ENCODE data around the gene PSMA6.
A peak's percentile ranks its signal among the peaks of the same experiment; 100 is the strongest.
"Not testable (repeated sequence)": the region's sequence is repeated elsewhere in the genome, so short reads cannot be mapped to it uniquely, and the experiment has no call there.

The PSMA6 gene

DNA sequence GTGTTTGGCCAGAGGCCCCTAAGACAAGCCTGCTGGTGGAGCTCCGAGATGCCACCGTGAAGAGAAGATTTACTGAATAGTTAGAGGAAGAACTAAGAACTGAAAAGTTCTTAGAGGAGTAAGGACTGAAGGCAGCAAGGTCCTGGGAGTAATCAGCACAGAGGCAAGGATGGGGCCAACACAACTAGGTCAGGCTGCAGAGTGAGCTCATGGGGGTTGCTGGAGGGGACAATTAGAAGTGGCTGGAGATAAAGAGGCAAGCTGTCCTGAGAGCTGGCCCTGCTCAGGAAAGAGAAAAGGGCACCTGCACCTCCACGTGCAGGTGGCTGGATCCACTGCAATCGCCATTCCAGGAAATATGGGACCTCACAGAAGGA lies 59.7 kb downstream of the PSMA6 start:
- no peak for DNase-seq (ENCODE audit: low spot score)
- H3K27ac ChIP-seq = no peak overlapping the region
- TF ChIP-seq, protein P1, sequence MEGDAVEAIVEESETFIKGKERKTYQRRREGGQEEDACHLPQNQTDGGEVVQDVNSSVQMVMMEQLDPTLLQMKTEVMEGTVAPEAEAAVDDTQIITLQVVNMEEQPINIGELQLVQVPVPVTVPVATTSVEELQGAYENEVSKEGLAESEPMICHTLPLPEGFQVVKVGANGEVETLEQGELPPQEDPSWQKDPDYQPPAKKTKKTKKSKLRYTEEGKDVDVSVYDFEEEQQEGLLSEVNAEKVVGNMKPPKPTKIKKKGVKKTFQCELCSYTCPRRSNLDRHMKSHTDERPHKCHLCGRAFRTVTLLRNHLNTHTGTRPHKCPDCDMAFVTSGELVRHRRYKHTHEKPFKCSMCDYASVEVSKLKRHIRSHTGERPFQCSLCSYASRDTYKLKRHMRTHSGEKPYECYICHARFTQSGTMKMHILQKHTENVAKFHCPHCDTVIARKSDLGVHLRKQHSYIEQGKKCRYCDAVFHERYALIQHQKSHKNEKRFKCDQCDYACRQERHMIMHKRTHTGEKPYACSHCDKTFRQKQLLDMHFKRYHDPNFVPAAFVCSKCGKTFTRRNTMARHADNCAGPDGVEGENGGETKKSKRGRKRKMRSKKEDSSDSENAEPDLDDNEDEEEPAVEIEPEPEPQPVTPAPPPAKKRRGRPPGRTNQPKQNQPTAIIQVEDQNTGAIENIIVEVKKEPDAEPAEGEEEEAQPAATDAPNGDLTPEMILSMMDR (conservative IDR thresholded peaks at IDR 0.05; ENCODE audit: low read depth) = no peak
- ChIA-PET POLR2A (ENCODE audit: low non-redundant PET) (no interaction called here), CTCF (interaction anchor here (0.6 kb wide), 1 partner anchor 223 kb away, joined by 3 read pairs; no protein-coding TSS in a partner anchor)

DNA sequence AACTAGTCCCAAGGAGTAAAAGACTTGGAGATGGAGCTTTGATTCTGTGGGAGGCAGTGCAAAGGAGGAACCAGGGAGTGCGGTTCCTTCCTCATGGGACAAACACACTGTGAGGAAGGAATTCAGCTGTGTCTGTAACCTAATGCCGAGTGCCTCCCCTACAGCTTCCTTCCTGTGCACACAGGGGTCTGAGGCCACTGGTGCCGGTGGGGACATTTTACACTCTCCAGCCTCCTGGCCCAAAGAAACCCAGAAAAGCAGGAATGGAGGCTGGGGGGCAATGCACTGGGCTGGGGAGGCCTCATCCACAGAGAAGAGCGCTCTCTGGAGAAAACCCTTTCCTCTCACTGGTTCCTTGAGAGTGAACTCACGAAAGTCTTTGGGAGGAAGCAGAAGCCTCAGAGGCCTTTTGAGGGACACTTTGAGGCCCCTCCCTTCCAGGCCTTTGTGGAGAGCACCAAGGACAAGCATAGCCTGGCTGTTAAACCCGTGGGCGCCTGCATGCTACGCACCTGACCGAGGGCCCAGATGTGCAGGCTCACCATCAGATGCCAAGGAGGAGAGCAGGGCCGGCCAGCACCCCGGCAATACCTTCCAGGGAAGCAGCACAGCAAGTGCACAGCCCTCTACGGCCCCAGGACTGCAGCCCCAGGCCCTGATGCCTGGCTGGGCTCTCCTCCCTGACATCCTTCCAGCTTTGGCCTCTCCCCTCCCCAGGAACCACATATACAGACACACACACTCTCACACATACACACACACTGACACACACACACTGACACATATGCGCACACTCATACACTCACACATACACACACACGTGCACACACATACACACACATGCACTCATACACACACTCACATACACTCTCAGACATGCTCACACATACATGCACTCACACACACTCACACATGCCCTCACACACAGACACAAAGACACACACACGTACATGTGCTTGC lies 60.4 kb downstream of the PSMA6 start:
- CTCF ChIA-PET = interaction anchor here (0.6 kb wide), 1 partner anchor 223 kb away, joined by 3 read pairs; no protein-coding TSS in a partner anchor
- DNase-seq (ENCODE audit: low spot score) = no peak
- H3K27ac ChIP-seq = no peak overlapping the region
- TF ChIP-seq, protein P1 (conservative IDR thresholded peaks at IDR 0.05; ENCODE audit: low read depth) = no peak
- POLR2A ChIA-PET (ENCODE audit: low non-redundant PET) = no interaction called here

DNA sequence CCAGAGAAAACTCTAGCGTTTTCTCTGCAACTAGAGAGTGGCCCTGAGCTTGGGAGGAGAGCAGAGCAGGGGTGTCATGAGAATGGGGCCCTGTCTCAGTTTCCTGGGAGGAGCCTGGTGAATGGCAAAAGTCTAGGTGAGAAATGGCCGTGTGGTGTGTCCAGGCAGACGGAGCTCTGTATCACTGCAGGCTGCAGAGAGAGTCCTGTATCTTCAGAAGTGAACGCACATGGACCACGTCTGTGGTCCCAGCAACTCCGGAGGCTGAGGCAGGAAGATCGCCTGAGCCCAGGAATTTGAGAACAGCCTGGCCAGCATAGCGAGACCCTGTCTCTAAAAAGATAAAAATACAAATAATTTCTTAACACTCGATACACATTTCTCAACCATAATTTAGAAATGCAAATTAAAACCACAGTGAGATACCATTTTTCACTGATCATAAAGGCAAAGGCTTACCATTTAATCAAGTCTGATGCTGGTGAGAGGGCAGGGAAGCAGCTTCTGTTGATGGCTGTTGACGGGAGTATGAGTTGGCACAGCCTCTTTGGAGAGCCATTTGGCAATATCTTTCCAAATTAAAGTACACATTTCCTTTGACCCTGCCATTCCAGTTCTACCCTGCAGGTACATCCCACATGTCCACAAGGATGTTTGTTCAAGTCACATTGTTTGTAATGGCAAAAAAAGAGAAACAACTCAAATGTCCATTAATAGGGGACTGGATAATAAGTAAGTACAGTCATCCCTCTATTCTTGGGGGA lies 61.4 kb downstream of the PSMA6 start:
- TF ChIP-seq, protein P1 (conservative IDR thresholded peaks at IDR 0.05; ENCODE audit: low read depth) = no peak
- no peak overlapping the region for H3K27ac ChIP-seq
- DNase-seq (ENCODE audit: low spot score) = no peak
- ChIA-PET CTCF (no interaction called here), POLR2A (ENCODE audit: low non-redundant PET) (no interaction called here)

DNA sequence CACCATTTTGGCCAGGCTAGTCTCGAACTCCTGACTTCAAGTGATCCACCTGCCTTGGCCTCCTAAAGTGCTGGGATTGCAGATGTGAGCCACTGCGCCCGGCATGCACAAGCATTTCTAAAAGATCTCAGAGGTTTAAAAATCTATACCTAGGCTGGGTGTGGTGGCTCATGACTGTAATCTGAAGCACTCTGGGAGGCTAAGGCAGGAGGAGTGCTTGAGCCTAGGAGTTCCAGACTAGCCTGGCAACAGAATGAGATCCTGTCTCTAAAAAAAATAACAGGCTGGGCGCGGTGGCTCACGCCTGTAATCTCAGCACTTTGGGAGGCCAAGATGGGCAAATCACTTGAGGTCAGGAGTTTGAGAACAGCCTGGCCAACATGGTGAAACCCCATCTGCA lies 63.1 kb downstream of the PSMA6 start:
- CTCF ChIA-PET; DNase-seq (ENCODE audit: low spot score); POLR2A ChIA-PET (ENCODE audit: low non-redundant PET); H3K27ac ChIP-seq: not testable (repeated sequence)

DNA sequence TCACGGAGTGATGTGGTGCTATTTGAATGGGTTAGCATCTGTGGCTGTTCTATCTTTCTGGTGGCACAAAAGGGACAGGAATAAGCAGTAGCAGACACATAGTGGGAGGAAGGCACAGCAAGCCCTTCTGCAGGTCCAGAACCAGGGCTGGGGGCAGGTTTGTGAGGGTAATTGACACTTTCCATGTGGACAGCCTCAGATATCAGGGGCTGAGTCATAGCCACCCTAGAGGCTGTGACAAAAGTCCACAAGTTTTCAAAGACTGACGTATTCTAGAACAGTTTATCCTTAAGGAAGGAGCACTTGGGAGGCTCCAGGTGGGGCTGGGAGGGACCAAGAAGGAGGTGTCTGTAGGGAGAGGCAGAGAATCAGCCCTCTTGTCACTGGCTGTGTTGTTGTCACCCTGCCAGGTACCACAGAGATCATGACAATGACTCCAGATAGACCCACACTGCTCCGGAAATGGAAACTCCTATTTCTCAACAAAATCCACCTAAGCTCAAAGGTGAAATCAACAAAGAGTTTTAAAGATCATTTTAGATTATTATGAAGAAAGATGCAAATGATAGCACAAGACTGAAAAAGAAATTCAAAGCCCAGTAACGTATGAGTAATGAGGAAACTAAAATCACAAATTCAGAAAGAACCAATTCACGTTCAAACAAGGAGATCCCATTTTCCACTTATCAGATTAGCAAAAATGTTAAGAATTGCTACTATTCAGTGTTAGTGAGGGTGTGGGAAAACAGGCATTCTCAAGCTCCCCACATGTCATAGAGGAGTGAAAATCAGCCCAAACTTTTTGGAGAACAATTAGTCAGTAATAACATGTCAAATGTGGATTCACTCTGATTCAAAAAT lies 64.0 kb downstream of the PSMA6 start:
- H3K27ac ChIP-seq = peak overlapping the region; percentile 29; the same call in 1 of the 2 replicates
- ChIA-PET CTCF (no interaction called here), POLR2A (ENCODE audit: low non-redundant PET) (no interaction called here)
- DNase-seq (ENCODE audit: low spot score) = no peak
- TF ChIP-seq, protein P1 (conservative IDR thresholded peaks at IDR 0.05; ENCODE audit: low read depth) = no peak

DNA sequence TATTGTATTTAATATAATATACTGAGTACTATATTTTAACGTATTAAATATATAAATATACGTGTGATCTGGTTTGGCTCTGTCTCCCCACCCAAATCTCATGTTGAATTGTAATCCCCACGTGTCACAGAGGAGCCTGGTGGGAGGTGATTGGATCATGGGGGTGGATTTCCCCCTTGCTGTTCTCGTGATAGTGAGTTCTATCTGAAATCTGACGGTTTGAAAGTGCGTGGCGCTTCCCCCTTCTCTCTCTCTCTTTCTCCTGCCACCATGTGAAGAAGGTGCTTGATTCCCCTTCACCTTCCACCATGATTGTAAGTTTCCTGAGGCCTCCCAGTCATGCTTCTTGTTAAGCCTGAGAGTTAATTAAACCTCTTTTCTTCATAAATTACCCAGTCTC lies 67.5 kb downstream of the PSMA6 start:
- H3K27ac ChIP-seq; POLR2A ChIA-PET (ENCODE audit: low non-redundant PET); DNase-seq (ENCODE audit: low spot score): not testable (repeated sequence)
- CTCF ChIA-PET = interaction anchor here (1.0 kb wide), 1 partner anchor 66 kb away, joined by 4 read pairs; no protein-coding TSS in a partner anchor

DNA sequence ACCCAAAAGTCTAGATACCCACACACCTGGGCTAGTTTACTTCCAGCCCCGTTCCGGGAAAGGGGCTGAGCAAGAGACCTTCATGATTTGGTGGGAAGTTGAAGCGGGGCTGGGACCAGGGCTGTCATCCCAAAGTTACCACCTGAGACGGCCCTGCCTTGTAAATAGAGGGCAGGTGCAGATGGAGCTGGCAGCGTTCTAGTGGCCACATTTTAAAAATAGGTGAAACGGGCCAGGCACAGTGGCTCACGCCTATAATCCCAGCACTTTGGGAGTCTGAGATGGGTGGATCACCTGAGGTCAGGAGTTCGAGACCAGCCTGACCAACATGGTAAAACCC lies 68.9 kb downstream of the PSMA6 start:
- ChIA-PET CTCF (no interaction called here), POLR2A (ENCODE audit: low non-redundant PET) (no interaction called here)
- H3K27ac ChIP-seq = no peak overlapping the region
- DNase-seq (ENCODE audit: low spot score) = no peak
- TF ChIP-seq, protein P1 (conservative IDR thresholded peaks at IDR 0.05; ENCODE audit: low read depth) = no peak
